ENCODE results near the gene NMNAT3.

The NMNAT3 gene

DNA sequence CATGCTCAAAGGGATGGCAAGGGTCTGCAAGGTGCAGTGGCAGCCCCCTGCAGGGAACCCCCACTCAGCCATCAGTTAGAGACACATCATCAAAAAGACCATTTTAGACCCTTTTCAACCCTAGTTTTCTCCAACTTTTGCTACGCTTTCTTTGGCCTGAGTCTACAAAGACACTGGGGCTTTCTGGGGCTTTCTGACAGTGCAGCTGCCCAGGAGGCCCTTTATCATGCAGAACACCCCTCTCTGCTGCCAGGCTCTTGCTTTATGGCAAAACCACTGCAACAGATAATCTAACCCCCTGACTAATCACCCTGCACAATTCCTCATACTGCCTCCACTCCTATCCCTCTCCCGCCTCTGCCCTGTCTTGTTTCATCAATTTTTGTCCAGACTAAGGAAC, 2.4 kb downstream of the NMNAT3 start:
- no peak for DNase-seq (ENCODE audit: low read depth in 2 of 2)

- DNase-seq (ENCODE audit: low read depth in 2 of 2): no peak
Observed at GRCh38 chr3:139674571-139675260, 3.1 kb downstream of the NMNAT3 start.

DNA sequence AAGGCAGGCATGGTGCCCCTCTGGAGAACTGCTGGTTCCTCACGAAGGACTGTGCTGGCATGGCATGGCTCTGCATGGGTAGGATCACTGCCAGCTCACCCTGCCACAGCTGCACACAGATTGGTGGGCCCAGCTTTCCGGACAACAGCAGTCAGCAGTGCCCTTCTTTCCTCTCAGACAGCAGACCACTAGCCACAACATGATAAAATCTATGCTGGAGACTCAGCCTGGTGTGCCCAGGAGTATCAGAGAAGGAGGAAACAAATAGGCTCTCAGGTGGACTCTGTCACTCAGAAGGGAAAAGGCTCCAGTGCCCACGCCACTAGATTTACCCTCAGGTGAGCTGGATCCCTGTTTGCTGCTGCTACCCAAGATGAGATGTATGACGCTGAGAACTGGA, 4.9 kb downstream of the NMNAT3 start:
- DNase-seq (ENCODE audit: low read depth in 2 of 2): no peak

DNA sequence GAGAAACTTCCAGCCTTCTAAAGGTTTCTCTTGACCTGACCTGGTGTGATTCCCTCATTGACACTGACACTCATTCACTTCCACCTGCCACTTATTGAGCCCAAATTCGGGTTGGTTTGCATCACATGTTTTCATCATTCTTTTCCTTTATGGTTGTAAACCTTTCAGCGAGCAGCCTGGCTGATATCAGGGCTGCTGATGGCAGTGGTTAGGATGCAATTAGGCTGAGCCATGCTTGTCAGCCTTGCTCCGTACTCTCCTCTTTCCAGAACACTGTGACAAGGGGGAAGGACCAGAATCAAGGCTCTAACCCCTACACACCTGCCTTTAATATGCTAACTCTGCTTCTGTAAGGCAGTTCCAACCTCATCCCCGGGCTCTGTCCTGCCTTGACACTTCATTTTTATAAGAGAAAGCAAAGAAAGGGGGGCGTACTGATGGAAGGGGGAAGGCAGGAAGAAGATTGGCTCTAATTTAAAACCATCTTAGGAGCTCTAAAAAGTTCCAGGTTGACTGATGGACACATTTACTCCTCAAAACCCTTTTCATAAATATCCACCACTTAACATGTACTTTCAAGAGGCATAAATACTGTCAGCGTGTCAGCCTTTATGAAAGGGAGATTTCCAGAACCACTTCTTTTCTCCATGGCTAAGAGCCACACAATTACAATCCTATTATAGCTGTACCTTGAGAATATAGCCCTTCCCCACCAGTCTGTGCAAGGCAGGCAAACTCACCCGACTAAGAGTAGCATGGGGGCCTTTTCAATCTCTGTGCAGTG, 5.7 kb downstream of the NMNAT3 start:
- DNase-seq (ENCODE audit: low read depth in 2 of 2): no peak

- no peak for DNase-seq (ENCODE audit: low read depth in 2 of 2)
Observed at GRCh38 chr3:139671107-139671506, 6.7 kb downstream of the NMNAT3 start.

GRCh38 chr3:139670196-139670595, 7.6 kb downstream of the NMNAT3 start:
- no peak for DNase-seq (ENCODE audit: low read depth in 2 of 2)

DNA sequence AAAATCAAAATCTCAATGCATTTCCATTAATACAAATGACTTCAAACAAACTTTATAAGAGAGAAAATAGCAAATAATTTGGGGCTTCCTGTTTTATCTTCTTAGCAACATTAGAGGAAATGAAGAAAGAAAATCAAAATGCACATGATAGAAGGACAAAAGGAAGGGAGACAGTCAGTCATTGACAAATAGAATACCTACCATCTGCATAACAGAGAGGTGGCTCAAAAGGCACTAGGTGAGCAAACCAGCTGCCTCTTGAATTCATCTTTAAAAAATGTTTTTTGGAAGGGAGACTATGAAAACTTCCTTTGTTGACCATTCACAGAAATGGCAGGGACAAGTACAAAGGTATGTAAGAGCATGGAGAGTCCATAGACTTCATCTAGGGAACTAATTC, 9.4 kb downstream of the NMNAT3 start:
- no peak for DNase-seq (ENCODE audit: low read depth in 2 of 2)

GRCh38 chr3:139664958-139665357, 12.8 kb downstream of the NMNAT3 start:
- no peak for DNase-seq (ENCODE audit: low read depth in 2 of 2)

- no peak for DNase-seq (ENCODE audit: low read depth in 2 of 2)
Observed at GRCh38 chr3:139660269-139660668, 17.5 kb downstream of the NMNAT3 start.

GRCh38 chr3:139659511-139659910, 18.3 kb downstream of the NMNAT3 start:
- DNase-seq (ENCODE audit: low read depth in 2 of 2): no peak

- no peak for DNase-seq (ENCODE audit: low read depth in 2 of 2)
Observed at GRCh38 chr3:139657936-139658335, 19.8 kb downstream of the NMNAT3 start.

- no peak for DNase-seq (ENCODE audit: low read depth in 2 of 2)
Observed at GRCh38 chr3:139657434-139657833, 20.3 kb downstream of the NMNAT3 start.

GRCh38 chr3:139655909-139656595, 21.7 kb downstream of the NMNAT3 start:
- DNase-seq (ENCODE audit: low read depth in 2 of 2): no peak

GRCh38 chr3:139654637-139655365, 23.0 kb downstream of the NMNAT3 start:
- DNase-seq (ENCODE audit: low read depth in 2 of 2): no peak

GRCh38 chr3:139653582-139653981, 24.2 kb downstream of the NMNAT3 start:
- DNase-seq (ENCODE audit: low read depth in 2 of 2): no peak

- DNase-seq (ENCODE audit: low read depth in 2 of 2): no peak
Observed at GRCh38 chr3:139652561-139652960, 25.2 kb downstream of the NMNAT3 start.

DNA sequence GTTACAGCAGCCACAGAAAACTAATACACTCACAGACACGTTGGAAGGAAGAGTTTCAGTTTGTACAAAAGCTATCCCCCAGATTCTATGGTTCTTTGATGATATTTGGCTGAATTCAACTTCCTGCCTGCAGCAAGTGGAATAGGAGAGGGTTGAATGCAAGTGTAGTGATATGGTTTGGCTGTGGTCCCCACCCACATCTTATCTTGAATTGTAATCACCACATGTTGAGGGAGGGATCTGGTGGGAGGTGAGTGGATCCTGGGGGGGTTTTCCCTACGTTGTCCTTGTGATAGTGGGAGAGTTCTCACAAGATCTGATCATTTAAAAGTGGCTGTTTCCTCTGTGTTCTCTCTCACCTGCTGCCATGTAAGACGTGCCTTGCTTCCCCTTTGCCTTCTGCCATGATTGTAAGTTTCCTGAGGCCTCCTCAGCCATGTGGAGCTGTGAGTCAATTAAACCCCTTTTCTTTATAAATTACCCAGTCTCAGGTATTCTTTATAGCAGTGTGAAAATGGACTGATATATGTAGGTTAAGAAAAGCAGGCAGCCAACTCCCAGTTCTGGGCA, 29.8 kb downstream of the NMNAT3 start:
- no peak for DNase-seq (ENCODE audit: low read depth in 2 of 2)

DNA sequence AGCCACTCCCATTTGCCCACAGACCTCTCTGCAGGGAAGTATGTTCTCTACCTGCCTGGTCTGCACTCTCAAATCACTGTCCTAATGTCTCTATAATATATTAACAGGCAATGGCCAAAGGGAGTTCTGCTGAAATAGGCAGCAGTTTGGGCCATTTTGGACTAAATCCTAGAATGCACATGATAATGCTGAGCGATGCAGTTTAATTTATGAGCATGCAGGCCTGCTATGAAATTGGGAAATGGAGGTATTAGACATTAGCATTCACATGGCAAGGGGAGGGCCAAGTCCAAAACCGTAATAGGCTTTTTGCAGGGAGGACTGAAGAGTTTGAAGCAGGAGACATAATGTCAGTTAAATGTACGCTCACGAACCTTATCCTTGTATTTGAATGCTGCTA, 31.3 kb downstream of the NMNAT3 start:
- DNase-seq (ENCODE audit: low read depth in 2 of 2): no peak

- no peak for DNase-seq (ENCODE audit: low read depth in 2 of 2)
Observed at GRCh38 chr3:139642996-139643395, 34.8 kb downstream of the NMNAT3 start.

DNA sequence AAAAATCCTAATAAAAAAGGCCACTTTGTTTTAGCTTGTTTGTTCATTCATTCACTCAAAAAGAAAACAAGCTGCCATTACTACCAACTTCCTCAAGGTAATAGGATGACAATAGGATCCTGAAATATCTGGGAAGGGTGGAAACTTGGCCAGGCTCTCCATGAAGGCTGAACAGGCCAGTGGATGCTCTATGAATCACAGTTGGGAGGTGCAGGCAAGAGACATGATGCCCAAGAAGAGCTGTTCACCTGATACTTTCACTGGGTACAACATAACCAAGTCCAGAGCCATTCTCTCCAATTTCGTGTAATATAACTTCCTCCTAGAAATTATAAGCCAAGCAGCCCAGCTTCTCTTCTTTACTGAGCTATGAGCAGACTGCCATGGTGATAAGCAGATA, 37.3 kb downstream of the NMNAT3 start:
- DNase-seq (ENCODE audit: low read depth in 2 of 2): no peak

DNA sequence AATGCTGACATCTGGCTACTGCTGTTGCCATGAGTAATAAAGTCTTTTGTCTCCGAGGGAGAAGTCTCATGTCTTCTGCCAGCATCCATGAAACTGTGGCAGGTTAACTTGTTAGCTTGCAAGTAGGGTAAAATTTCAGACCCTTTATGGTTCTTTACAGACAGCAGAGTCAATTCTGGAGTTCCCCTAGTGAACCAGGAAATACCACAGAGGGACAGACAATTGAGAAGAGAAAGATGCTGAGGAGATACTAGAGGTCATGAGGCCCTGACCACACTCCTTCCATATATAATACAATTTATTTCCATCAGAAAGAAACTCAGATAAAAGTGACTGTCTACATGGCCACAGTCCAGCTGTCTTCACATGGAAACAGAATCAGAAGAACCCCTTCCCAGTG, 38.1 kb downstream of the NMNAT3 start:
- no peak for DNase-seq (ENCODE audit: low read depth in 2 of 2)

DNA sequence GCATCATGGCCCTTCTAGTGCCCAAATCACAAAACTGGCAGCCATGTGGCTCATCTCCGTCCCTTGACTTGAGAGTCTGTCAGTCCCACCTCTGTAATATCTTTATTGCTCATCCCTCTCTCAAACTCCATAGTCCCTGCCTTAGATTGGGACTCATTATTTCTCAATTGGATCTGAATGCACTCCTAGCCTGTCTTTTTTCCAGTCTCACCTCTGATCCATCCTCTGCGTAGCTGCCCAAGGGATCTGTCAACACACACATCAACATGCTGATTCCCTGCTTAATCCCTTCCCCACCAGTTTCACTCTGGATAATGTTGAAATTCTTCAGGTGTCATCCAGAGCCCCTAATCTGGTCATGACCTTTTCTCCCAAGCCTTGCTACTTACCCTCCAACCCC, 39.3 kb downstream of the NMNAT3 start:
- no peak for DNase-seq (ENCODE audit: low read depth in 2 of 2)
